A673 (cell line): Measurements from ENCODE around the gene ZNF717.
"Not testable (repeated sequence)": the region's sequence is repeated elsewhere in the genome, so short reads cannot be mapped to it uniquely, and the experiment has no call there.

Source experiments
- CTCF ChIP-seq: fragments of 300-800, 200-600 bp; sonication (generic); conservative IDR thresholded peaks from 2 replicates; pipeline ENCODE4 v1.5.1; 2017; ENCODE audit warnings: low read depth, mild to moderate bottlenecking, antibody characterized with exemption, low read length, moderate library complexity, mixed read lengths
- EZH2 ChIP-seq: fragments of 200-600 bp; sonication (generic); IDR thresholded peaks from 2 replicates; pipeline ENCODE4 v1.6.1; 2017; ENCODE audit warnings: borderline replicate concordance, low read depth, mild to moderate bottlenecking, mixed read lengths, antibody characterized with exemption, low read length; ENCODE audit not compliant: poor library complexity, severe bottlenecking

GRCh38 chr3:75818019-75818418, 32.7 kb upstream of the ZNF717 start:
- TF ChIP-seq CTCF: 0 out of 2 replicates have a peak, but pooled peaks have one; percentile 30
- not testable (repeated sequence) for TF ChIP-seq EZH2
